Measurements from ENCODE around the gene KCNJ8.

GRCh38 chr12:21774358-21775132 is at the start of gene KCNJ8:
- no peak for TF ChIP-seq CTCF (IDR thresholded peaks at IDR 0.05; ENCODE audit: insufficient read depth, low read length)
- TF ChIP-seq POLR2AphosphoS5 (IDR thresholded peaks at IDR 0.05; ENCODE audit: low read depth): no peak
- TF ChIP-seq GABPA (IDR thresholded peaks at IDR 0.05; ENCODE audit: low read depth): no peak
- no peak for TF ChIP-seq SPI1 (IDR thresholded peaks at IDR 0.05; ENCODE audit: borderline replicate concordance, low read depth)

Data from HL-60 (cell line).